ENCODE results near the gene REEP1. TPM values are rescaled to one million over a fixed set of nuclear protein-coding genes. Genes with fewer than 3 reads are reported as not detected.
A peak's percentile ranks its signal among the peaks of the same experiment; 100 is the strongest.

REEP1 gene
- total RNA-seq, 2 donors from 2014 or later = 20.9 to 22.7 TPM

DNA sequence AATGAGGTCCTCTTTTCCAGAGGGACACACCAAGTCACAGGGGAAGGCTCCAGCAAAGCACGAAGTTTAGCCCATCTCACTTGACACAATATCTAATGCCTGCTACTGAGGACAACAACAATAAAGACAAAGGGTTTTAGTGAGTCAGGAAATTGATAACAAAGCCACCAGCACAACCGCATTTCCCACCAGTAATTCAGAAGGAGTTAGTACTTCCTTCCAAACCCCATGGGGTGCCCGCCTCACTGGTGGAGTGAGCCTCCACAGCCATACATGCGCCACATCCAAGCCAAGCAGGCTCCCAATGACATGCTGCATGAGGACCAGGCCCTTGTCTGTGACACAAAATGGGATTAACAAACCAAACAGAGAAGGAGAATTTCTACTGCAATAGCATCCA, 98.1 kb downstream of the REEP1 start:
- no peaks in the 10 kb centered on the region for H3K9me3 ChIP-seq
- H3K4me3 ChIP-seq = no peak overlapping the region
- ATAC-seq (ENCODE audit: insufficient number of reproducible peaks, low FRiP score, low read depth) (no peak), DNase-seq (ENCODE audit: low spot score) (no peak)
- H3K27ac ChIP-seq = no peak overlapping the region
- TF ChIP-seq, protein P1, sequence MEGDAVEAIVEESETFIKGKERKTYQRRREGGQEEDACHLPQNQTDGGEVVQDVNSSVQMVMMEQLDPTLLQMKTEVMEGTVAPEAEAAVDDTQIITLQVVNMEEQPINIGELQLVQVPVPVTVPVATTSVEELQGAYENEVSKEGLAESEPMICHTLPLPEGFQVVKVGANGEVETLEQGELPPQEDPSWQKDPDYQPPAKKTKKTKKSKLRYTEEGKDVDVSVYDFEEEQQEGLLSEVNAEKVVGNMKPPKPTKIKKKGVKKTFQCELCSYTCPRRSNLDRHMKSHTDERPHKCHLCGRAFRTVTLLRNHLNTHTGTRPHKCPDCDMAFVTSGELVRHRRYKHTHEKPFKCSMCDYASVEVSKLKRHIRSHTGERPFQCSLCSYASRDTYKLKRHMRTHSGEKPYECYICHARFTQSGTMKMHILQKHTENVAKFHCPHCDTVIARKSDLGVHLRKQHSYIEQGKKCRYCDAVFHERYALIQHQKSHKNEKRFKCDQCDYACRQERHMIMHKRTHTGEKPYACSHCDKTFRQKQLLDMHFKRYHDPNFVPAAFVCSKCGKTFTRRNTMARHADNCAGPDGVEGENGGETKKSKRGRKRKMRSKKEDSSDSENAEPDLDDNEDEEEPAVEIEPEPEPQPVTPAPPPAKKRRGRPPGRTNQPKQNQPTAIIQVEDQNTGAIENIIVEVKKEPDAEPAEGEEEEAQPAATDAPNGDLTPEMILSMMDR (IDR thresholded peaks at IDR 0.05) = no peak
- H3K4me1 ChIP-seq (ENCODE audit: control insufficient read depth in 1 of 2, low read depth in 2 of 2) = peaks cover 10 to 25% of the 10 kb centered on the region in 2 donors
- no peaks in the 10 kb centered on the region for H3K27me3 ChIP-seq (replicated peaks; ENCODE audit: insufficient read depth)
- H3K36me3 ChIP-seq = peaks cover 4% of the 10 kb centered on the region

GRCh38 chr2:86238354-86238753, 99.1 kb downstream of the REEP1 start:
- Histone ChIP-seq H3K9me3 (no peaks in the 10 kb centered on the region), H3K27ac (no peak overlapping the region), H3K4me1 (ENCODE audit: control insufficient read depth in 1 of 2, low read depth in 2 of 2) (peaks cover 9 to 24% of the 10 kb centered on the region in 2 donors), H3K36me3 (peaks cover 4% of the 10 kb centered on the region), H3K27me3 (replicated peaks; ENCODE audit: insufficient read depth) (no peaks in the 10 kb centered on the region), H3K4me3 (no peak overlapping the region)
- TF ChIP-seq, protein P1 (IDR thresholded peaks at IDR 0.05) = no peak
- ATAC-seq (ENCODE audit: insufficient number of reproducible peaks, low FRiP score, low read depth) (no peak), DNase-seq (ENCODE audit: low spot score) (no peak)

- Histone ChIP-seq H3K9me3 (no peaks in the 10 kb centered on the region), H3K4me1 (ENCODE audit: control insufficient read depth in 1 of 2, low read depth in 2 of 2) (peaks cover 9 to 21% of the 10 kb centered on the region in 2 donors), H3K27ac (no peak overlapping the region), H3K36me3 (peaks cover 4% of the 10 kb centered on the region), H3K4me3 (no peak overlapping the region), H3K27me3 (replicated peaks; ENCODE audit: insufficient read depth) (no peaks in the 10 kb centered on the region)
- no peak for ATAC-seq (ENCODE audit: insufficient number of reproducible peaks, low FRiP score, low read depth)
- TF ChIP-seq, protein P1 (IDR thresholded peaks at IDR 0.05) = no peak
- no peak for DNase-seq (ENCODE audit: low spot score)
These were observed 100.3 kb downstream of the REEP1 start for GRCh38 chr2:86237172-86237571.

- ATAC-seq (ENCODE audit: insufficient number of reproducible peaks, low FRiP score, low read depth) = no peak
- H3K27me3 ChIP-seq (replicated peaks; ENCODE audit: insufficient read depth) = no peaks in the 10 kb centered on the region
- no peak for DNase-seq (ENCODE audit: low spot score)
- H3K4me1 ChIP-seq (ENCODE audit: control insufficient read depth in 1 of 2, low read depth in 2 of 2) = peaks cover 9 to 21% of the 10 kb centered on the region in 2 donors
- H3K4me3 ChIP-seq = no peak overlapping the region
- H3K36me3 ChIP-seq = peaks cover 4% of the 10 kb centered on the region
- no peaks in the 10 kb centered on the region for H3K9me3 ChIP-seq
- TF ChIP-seq, protein P1 (IDR thresholded peaks at IDR 0.05) = no peak
- H3K27ac ChIP-seq = peak overlapping the region; percentile 63 to 72
These were observed 102.0 kb downstream of the REEP1 start for GRCh38 chr2:86235196-86235980.

DNA sequence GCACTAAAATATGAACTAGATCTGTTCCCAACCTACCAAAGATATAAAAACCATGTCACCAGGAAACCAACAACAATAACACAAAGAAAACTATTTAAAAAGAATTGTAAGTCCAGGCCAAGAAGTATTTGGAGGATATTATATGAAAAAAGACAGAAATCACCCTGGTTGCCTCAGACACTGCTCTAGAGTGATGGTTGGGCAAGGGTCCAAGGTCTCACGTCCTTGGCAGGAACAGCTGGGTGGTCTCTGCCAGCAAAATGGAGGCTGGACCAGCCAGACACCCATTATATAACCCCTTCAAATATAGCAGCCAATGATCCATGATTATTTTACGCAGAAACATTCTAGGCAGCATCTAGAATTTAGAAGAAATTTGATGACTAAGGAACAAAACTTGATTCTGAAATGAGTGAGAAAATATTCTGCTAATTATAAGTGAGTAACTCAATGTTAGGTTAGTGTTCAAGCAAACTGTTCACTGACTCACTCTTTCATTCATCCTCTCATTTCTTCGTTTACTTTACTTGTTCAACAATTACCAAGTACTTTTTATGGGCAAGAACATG, 102.8 kb downstream of the REEP1 start:
- H3K9me3 ChIP-seq = no peaks in the 10 kb centered on the region
- ATAC-seq (ENCODE audit: insufficient number of reproducible peaks, low FRiP score, low read depth) = no peak
- peaks cover 4% of the 10 kb centered on the region for H3K36me3 ChIP-seq
- no peak overlapping the region for H3K4me3 ChIP-seq
- peaks cover 9 to 21% of the 10 kb centered on the region in 2 donors for H3K4me1 ChIP-seq (ENCODE audit: control insufficient read depth in 1 of 2, low read depth in 2 of 2)
- H3K27me3 ChIP-seq (replicated peaks; ENCODE audit: insufficient read depth) = no peaks in the 10 kb centered on the region
- DNase-seq (ENCODE audit: low spot score) = no peak
- H3K27ac ChIP-seq = peak overlapping the region; percentile 63 to 72
- TF ChIP-seq, protein P1 (IDR thresholded peaks at IDR 0.05) = no peak
